HG03432 (cell line): ENCODE measurements around the gene PTPRD.
"Not testable (repeated sequence)": the region's sequence is repeated elsewhere in the genome, so short reads cannot be mapped to it uniquely, and the experiment has no call there.

Experiments used
- ATAC-seq: cut with Tn5 transposase; IDR thresholded peaks from one replicate; pipeline ENCODE4 v1.9.1; 2021; ENCODE audit warnings: mild to moderate bottlenecking, moderate library complexity; ENCODE audit not compliant: unreplicated experiment

The PTPRD gene

GRCh38 chr9:9108641-9109040 lies 1504.2 kb downstream of the PTPRD start:
- no peak for ATAC-seq

GRCh38 chr9:9102295-9102694 lies 1510.5 kb downstream of the PTPRD start:
- no peak for ATAC-seq

- no peak for ATAC-seq
These were observed 1512.7 kb downstream of the PTPRD start for GRCh38 chr9:9100070-9100469.

- no peak for ATAC-seq
These were observed 1513.2 kb downstream of the PTPRD start for GRCh38 chr9:9099646-9100045.

- not testable (repeated sequence) for ATAC-seq
These were observed 1515.5 kb downstream of the PTPRD start for GRCh38 chr9:9097254-9097653.

GRCh38 chr9:9091387-9091786 lies 1521.4 kb downstream of the PTPRD start:
- ATAC-seq: no peak

GRCh38 chr9:9079473-9079872 lies 1533.3 kb downstream of the PTPRD start:
- ATAC-seq: no peak

GRCh38 chr9:9078301-9078700 lies 1534.5 kb downstream of the PTPRD start:
- ATAC-seq: no peak

GRCh38 chr9:9061627-9062026 lies 1551.2 kb downstream of the PTPRD start:
- no peak for ATAC-seq

- ATAC-seq: no peak
These were observed 1558.3 kb downstream of the PTPRD start for GRCh38 chr9:9054354-9054992.

GRCh38 chr9:9045572-9045971 lies 1567.2 kb downstream of the PTPRD start:
- no peak for ATAC-seq

- no peak for ATAC-seq
These were observed 1567.7 kb downstream of the PTPRD start for GRCh38 chr9:9045072-9045471.

GRCh38 chr9:9043788-9044187 lies 1569.0 kb downstream of the PTPRD start:
- not testable (repeated sequence) for ATAC-seq

GRCh38 chr9:9041756-9042155 lies 1571.0 kb downstream of the PTPRD start:
- ATAC-seq: no peak

- ATAC-seq: no peak
These were observed 1579.8 kb downstream of the PTPRD start for GRCh38 chr9:9033022-9033421.

GRCh38 chr9:9016597-9016996 lies 1596.2 kb downstream of the PTPRD start:
- ATAC-seq: no peak

GRCh38 chr9:9004810-9005209 lies 1608.0 kb downstream of the PTPRD start:
- ATAC-seq: no peak

GRCh38 chr9:9002826-9003583 lies 1609.8 kb downstream of the PTPRD start:
- no peak for ATAC-seq

- no peak for ATAC-seq
These were observed 1632.2 kb downstream of the PTPRD start for GRCh38 chr9:8980496-8981013.

- ATAC-seq: no peak
These were observed 1634.5 kb downstream of the PTPRD start for GRCh38 chr9:8978334-8978733.

GRCh38 chr9:8968350-8968749 lies 1644.5 kb downstream of the PTPRD start:
- ATAC-seq: not testable (repeated sequence)

GRCh38 chr9:8963885-8964284 lies 1648.9 kb downstream of the PTPRD start:
- ATAC-seq: no peak
